ENCODE results near the gene PRKCD. TPM values are rescaled to one million over a fixed set of nuclear protein-coding genes. Genes with fewer than 3 reads are reported as not detected.
A peak's percentile ranks its signal among the peaks of the same experiment; 100 is the strongest.

The PRKCD gene
- total RNA-seq, 1 donor from 2014 or later, result 24.0 TPM

DNA sequence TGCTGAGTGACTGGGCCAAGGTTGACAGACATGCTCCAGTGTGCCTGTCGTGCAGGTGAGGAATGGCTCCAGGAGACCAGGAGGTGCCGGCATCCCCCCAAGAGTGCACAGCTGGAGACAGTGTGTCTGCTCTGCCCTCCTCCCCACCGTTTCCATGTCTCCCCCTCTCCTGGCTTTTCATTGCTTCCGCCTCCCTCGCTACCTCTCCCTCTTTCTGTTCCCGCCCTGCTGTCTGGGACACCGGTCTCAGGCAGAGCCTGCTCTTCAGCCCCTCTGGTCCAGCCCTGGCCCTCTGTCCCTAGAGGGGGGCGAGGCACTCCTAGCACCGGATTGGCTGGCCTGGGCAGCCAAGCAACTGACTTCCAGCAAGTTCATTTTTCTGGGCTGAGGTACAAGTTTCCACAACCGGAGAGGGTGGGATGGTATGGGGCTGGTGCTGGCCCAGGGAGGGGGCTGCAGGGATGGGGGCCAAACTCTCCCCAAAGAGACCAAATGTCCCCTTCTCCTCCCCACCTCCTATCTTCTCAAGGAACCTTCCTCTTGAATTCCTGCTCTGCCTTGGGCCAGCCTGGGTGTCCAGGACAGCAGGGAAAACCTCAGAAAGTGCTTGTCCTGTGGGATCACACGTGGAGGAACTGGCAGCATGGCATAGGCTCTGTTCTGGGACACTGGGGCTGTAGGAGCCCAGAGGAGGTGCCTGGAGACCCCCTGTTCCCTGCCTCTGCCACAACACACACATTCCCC, 32.6 kb downstream of the PRKCD start:
- H3K9me3 Mint-ChIP-seq, result no peaks in the 10 kb centered on the region
- DNase-seq (ENCODE audit: extremely low spot score, unreplicated experiment), result no peak

DNA sequence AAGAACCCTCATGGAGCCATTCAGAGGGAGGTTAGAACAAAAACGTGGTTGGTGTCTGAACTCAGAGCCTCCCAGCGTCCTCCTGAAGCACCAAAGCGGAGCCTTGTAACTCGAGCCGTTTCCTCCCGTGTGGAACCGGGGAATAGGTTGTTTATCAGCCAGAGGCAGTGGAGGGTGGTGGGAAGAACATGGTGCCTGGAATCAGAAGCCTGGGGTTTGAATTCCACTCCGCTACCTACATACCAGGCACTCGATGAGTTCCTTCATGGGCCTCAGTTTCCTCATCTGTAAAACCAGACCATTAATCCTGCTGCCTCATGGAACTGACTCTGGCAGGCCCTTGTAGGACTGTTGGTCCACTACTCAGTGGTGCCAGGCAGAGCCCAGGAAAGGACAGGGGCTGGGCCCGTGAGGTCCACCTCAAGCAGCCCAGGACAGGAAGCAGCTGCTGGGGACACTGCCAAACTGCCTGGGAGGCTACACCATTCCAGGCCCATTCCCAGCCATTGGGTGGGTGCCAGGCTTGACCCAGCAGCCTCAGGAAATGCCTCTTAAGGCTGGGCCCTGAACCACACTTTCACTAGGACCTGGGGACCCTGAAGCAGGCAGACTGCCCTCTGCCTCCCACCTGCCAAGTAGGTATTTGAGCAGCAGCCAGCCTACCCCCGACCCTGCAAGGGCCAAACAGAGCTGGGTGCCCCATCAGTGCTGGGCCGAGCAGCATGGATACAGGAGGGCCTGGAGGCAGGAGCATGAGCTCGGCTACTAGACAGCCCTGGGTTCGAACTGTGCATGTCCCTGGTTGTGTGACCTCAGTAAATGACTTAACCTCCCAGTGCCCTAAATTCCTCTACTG, 33.4 kb downstream of the PRKCD start:
- H3K4me1 Mint-ChIP-seq (ENCODE audit: unreplicated experiment), result peaks cover 17% of the 10 kb centered on the region
- TF ChIP-seq, protein P1, sequence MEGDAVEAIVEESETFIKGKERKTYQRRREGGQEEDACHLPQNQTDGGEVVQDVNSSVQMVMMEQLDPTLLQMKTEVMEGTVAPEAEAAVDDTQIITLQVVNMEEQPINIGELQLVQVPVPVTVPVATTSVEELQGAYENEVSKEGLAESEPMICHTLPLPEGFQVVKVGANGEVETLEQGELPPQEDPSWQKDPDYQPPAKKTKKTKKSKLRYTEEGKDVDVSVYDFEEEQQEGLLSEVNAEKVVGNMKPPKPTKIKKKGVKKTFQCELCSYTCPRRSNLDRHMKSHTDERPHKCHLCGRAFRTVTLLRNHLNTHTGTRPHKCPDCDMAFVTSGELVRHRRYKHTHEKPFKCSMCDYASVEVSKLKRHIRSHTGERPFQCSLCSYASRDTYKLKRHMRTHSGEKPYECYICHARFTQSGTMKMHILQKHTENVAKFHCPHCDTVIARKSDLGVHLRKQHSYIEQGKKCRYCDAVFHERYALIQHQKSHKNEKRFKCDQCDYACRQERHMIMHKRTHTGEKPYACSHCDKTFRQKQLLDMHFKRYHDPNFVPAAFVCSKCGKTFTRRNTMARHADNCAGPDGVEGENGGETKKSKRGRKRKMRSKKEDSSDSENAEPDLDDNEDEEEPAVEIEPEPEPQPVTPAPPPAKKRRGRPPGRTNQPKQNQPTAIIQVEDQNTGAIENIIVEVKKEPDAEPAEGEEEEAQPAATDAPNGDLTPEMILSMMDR (conservative IDR thresholded peaks at IDR 0.05), result no peak
- H3K4me3 Mint-ChIP-seq, result no peak overlapping the region
- no peak overlapping the region for H3K27ac Mint-ChIP-seq
- no peaks in the 10 kb centered on the region for H3K9me3 Mint-ChIP-seq
- peaks cover 6% of the 10 kb centered on the region for H3K36me3 Mint-ChIP-seq
- H3K27me3 Mint-ChIP-seq, result peaks cover 7% of the 10 kb centered on the region
- no peak for DNase-seq (ENCODE audit: extremely low spot score, unreplicated experiment)

More for the DNA sequence above, 32.6 kb downstream of the PRKCD start:
- Mint-ChIP-seq H3K4me3 (no peak overlapping the region), H3K4me1 (ENCODE audit: unreplicated experiment) (peaks cover 17% of the 10 kb centered on the region), H3K27me3 (peaks cover 7% of the 10 kb centered on the region), H3K36me3 (peaks cover 6% of the 10 kb centered on the region), H3K27ac (peak overlapping the region; percentile 21)
- TF ChIP-seq, protein P1 (conservative IDR thresholded peaks at IDR 0.05), result no peak

DNA sequence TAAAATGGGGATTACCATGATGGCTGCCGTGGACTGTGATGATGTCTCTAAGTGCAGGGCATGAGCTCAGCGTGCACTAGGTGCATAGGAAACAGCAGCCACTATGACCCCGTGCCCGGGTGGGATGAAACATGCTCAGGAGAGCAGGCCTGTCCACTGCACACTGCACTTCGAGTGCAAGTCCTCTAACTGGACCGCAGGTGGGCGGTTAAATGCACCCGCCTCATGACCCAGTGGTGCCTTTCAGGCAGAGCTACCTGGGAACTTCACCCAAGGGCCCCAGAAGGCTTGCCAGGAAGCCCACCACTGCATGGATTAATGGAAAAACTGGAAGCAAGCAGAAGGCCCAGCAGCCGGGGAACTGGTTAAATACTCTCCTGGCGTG, 34.0 kb downstream of the PRKCD start:
- no peak overlapping the region for H3K27ac Mint-ChIP-seq
- peaks cover 3% of the 10 kb centered on the region for H3K36me3 Mint-ChIP-seq
- H3K4me1 Mint-ChIP-seq (ENCODE audit: unreplicated experiment), result peaks cover 17% of the 10 kb centered on the region
- H3K27me3 Mint-ChIP-seq, result peaks cover 11% of the 10 kb centered on the region
- H3K4me3 Mint-ChIP-seq, result no peak overlapping the region
- TF ChIP-seq, protein P1 (conservative IDR thresholded peaks at IDR 0.05), result no peak
- DNase-seq (ENCODE audit: extremely low spot score, unreplicated experiment), result no peak
- no peaks in the 10 kb centered on the region for H3K9me3 Mint-ChIP-seq

DNA sequence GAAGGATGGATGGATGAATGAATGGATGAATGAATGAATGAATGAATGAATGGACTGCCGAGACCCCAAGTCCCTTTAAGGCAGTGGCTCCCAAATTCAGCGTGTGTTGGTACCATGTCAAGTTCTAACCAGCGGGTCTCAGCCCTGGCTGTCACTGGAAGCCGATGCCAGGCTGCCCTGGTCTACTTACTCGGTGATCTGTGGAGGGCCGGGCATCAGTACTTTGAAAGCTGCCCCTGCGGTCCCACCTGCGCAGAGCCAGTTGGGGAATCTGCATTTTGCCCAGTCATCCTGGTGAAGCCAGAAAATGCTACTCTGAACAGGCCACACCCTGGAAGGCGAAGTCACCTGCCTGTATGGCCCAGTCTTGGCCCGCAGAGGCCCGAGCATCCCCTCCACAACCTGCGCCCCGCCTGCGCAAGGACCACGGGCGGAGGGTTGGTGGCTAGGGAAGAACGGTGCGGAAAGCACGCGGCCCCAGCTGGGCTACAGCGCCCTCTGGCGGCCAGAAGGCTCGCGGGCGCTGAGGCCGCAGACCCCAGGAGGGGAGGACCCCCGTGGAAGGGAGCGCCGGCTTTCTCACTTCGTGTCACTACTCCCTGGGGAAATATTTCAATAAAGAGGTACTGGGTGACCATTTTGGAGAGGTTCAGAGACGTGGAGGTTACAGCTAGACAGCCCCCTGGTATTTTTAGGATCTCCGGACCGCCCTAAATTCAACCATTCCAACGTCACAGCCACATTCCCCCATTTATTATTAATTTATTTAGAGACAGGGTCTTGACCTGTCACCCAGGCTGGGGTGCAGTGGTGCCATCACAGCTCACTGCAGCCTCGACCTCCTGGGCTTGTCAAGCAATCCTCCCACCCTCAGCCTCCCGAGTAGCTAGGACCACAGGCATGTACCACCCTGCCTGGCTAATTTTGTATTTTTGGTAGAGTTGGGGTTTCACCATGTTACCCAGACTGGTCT, 34.9 kb downstream of the PRKCD start:
- H3K9me3 Mint-ChIP-seq, result no peaks in the 10 kb centered on the region
- H3K4me3 Mint-ChIP-seq, result no peak overlapping the region
- H3K27ac Mint-ChIP-seq, result no peak overlapping the region
- no peak for DNase-seq (ENCODE audit: extremely low spot score, unreplicated experiment)
- H3K27me3 Mint-ChIP-seq, result peaks cover 14% of the 10 kb centered on the region
- TF ChIP-seq, protein P1 (conservative IDR thresholded peaks at IDR 0.05), result peak; percentile 100
- H3K36me3 Mint-ChIP-seq, result no peaks in the 10 kb centered on the region
- peaks cover 17% of the 10 kb centered on the region for H3K4me1 Mint-ChIP-seq (ENCODE audit: unreplicated experiment)

Measured in type B pancreatic cell (in vitro differentiated cells).